Gastrocnemius medialis (tissue), 4 donors: ENCODE results near the gene PECR. TPM values are rescaled to one million over a fixed set of nuclear protein-coding genes. Genes with fewer than 3 reads are reported as not detected.
"Not testable (repeated sequence)": the region's sequence is repeated elsewhere in the genome, so short reads cannot be mapped to it uniquely, and the experiment has no call there.

Experiments
- ATAC-seq, 2 donors: fragments of 150-250 bp; one replicate each; pipeline ENCODE4 v1.9.1; 2016
- DNase-seq, 2 donors: peaks; one replicate each; pipeline ENCODE4 v3.0.0-alpha.2; 2019
- H3K27ac ChIP-seq, 4 donors: fragments of 200-600 bp; sonication (generic); 1 replicate in 1 of 4; 2 replicates in 3 of 4; pipeline ENCODE4 v1.5.1; 2016 to 2018; ENCODE audit warnings: mild to moderate bottlenecking in 2 of 4, moderate library complexity in 1 of 4
- H3K27me3 ChIP-seq, 3 donors: fragments of 200-600 bp; sonication (generic) in 2 of 3; 1 replicate in 1 of 3; 2 replicates in 2 of 3; pipeline versions ENCODE4 v1.5.1 to v1.6.0; 2016 to 2019; ENCODE audit warnings: mild to moderate bottlenecking in 1 of 3, moderate library complexity in 1 of 3
- H3K36me3 ChIP-seq, 2 donors: fragments of 200-600 bp; sonication (generic) in 1 of 2; one replicate each; pipeline ENCODE4 v1.5.1; 2017 to 2018
- H3K4me1 ChIP-seq, 2 donors: fragments of 200-600 bp; sonication (generic) in 1 of 2; one replicate each; pipeline ENCODE4 v1.5.1; 2016 to 2017; ENCODE audit warnings: mild to moderate bottlenecking in 2 of 2
- H3K4me3 ChIP-seq, 4 donors: fragments of 200-600 bp; sonication (generic) in 3 of 4; 1 replicate in 1 of 4; 2 replicates in 3 of 4; pipeline ENCODE4 v1.5.1; 2016 to 2019; ENCODE audit warnings: mild to moderate bottlenecking in 2 of 4
- H3K9me3 ChIP-seq, 3 donors: fragments of 200-600 bp; sonication (generic) in 2 of 3; 1 replicate in 1 of 3; 2 replicates in 2 of 3; pipeline ENCODE4 v1.5.1; 2016 to 2019
- CTCF ChIP-seq, 5 experiments: fragments of 450-650 bp in 3 of 5; fragments of 200-600 bp in 2 of 5; sonication (generic) in 2 of 5; IDR thresholded peaks in 4 of 5; conservative IDR thresholded peaks in 1 of 5; 1 replicate in 4 of 5; 2 replicates in 1 of 5; pipeline ENCODE4 v1.5.1; 2016 to 2019; ENCODE audit warnings: antibody characterized with exemption in 5 of 5, mild to moderate bottlenecking in 3 of 5, moderate library complexity in 3 of 5
- POLR2A ChIP-seq, 2 donors: fragments of 450-650 bp; IDR thresholded peaks; one replicate each; pipeline ENCODE4 v1.6.1; 2017; ENCODE audit warnings: antibody characterized with exemption in 2 of 2, mild to moderate bottlenecking in 2 of 2, moderate library complexity in 2 of 2
- in situ Hi-C, 4 donors: fragments of 200-750 bp; cut with MboI; loops; one replicate each; pipeline versions ENCODE4 v1.15.0 to v1.8.0; 2017; ENCODE audit warnings: low sequenced_read_pairs in 4 of 4
- intact Hi-C: fragments of 100-400 bp; cut with DNase I; formaldehyde crosslinking; loops from one replicate; pipeline ENCODE4 v1.15.1; 2023; ENCODE audit warnings: low total_unique reads
- total RNA-seq, 4 donors: library from RNA; depleted of rRNA; stranded (reverse); fragments of >200 nt; gene quantifications; one replicate each; pipeline versions ENCODE4 v1.1.0 to v1.2.3, GENCODE V29; 2016

The PECR gene
- total RNA-seq, 4 donors from 2014 or later: 0.42 to 7.5 (median 1.5) TPM

- TF ChIP-seq POLR2A (IDR thresholded peaks at IDR 0.05) (no peak), CTCF (IDR thresholded peaks at IDR 0.05 in 4 of 5, conservative IDR thresholded peaks at IDR 0.05 in 1 of 5) (peak in 4 of 5 experiments; percentile 31 to 67 (median 52))
- DNase-seq (peak in 1 of 2 donors; percentile 41), ATAC-seq (peak; percentile 76 to 84)
- H3K36me3 ChIP-seq: no peaks in the 10 kb centered on the region
- H3K27ac ChIP-seq: peak within 1 kb of the TSS in 1 of 4 donors; percentile 22
- in situ Hi-C loops: no loop called here
- peaks cover 0 to 8% of the 10 kb centered on the region in 2 donors for H3K4me1 ChIP-seq
- H3K9me3 ChIP-seq: no peaks in the 10 kb centered on the region
- intact Hi-C loops: no loop called here
- no peaks in the 10 kb centered on the region for H3K27me3 ChIP-seq
- H3K4me3 ChIP-seq: peak within 1 kb of the TSS; percentile 53 to 83 (median 64)
Measured at GRCh38 chr2:216013080-216013909, 68.3 kb downstream of the PECR start, which contains the start of gene MREG. TSS of gene MREG (minus strand) at chr2:216013551. CDS start at chr2:216013327, 224 bp downstream.

GRCh38 chr2:216012830-216013079 lies 68.9 kb downstream of the PECR start:
- in situ Hi-C loops (no loop called here), intact Hi-C loops (no loop called here)
- DNase-seq: no peak
- H3K9me3 ChIP-seq: no peaks in the 10 kb centered on the region
- ATAC-seq: no peak
- no peaks in the 10 kb centered on the region for H3K36me3 ChIP-seq
- H3K4me3 ChIP-seq: peak overlapping the region; percentile 53 to 83 (median 64)
- H3K4me1 ChIP-seq: peaks cover 0 to 8% of the 10 kb centered on the region in 2 donors
- TF ChIP-seq CTCF (IDR thresholded peaks at IDR 0.05 in 4 of 5, conservative IDR thresholded peaks at IDR 0.05 in 1 of 5) (no peak), POLR2A (IDR thresholded peaks at IDR 0.05) (no peak)
- H3K27me3 ChIP-seq: no peaks in the 10 kb centered on the region
- peak overlapping the region in 1 of 4 donors; percentile 22 for H3K27ac ChIP-seq

GRCh38 chr2:216012133-216012829 lies 69.3 kb downstream of the PECR start:
- no peaks in the 10 kb centered on the region for H3K36me3 ChIP-seq
- H3K27me3 ChIP-seq: no peaks in the 10 kb centered on the region
- in situ Hi-C loops: no loop called here
- H3K4me1 ChIP-seq: peaks cover 0 to 8% of the 10 kb centered on the region in 2 donors
- no peaks in the 10 kb centered on the region for H3K9me3 ChIP-seq
- ATAC-seq (no peak), DNase-seq (no peak)
- H3K4me3 ChIP-seq: peak overlapping the region in 2 of 4 donors; percentile 59 to 68
- H3K27ac ChIP-seq: no peak overlapping the region
- TF ChIP-seq POLR2A (IDR thresholded peaks at IDR 0.05): no peak
- TF ChIP-seq CTCF (IDR thresholded peaks at IDR 0.05 in 4 of 5, conservative IDR thresholded peaks at IDR 0.05 in 1 of 5): no peak
- intact Hi-C loops: no loop called here

- in situ Hi-C loops, H3K27ac ChIP-seq, ATAC-seq, H3K36me3 ChIP-seq, H3K27me3 ChIP-seq, H3K9me3 ChIP-seq, H3K4me1 ChIP-seq, intact Hi-C loops, DNase-seq, H3K4me3 ChIP-seq: not testable (repeated sequence)
Measured at GRCh38 chr2:216009215-216009614, 72.4 kb downstream of the PECR start.

- Histone ChIP-seq H3K4me3 (no peak overlapping the region), H3K27ac (no peak overlapping the region), H3K36me3 (no peaks in the 10 kb centered on the region), H3K4me1 (peaks cover 0 to 5% of the 10 kb centered on the region in 2 donors), H3K27me3 (no peaks in the 10 kb centered on the region), H3K9me3 (no peaks in the 10 kb centered on the region)
- intact Hi-C loops: no loop called here
- DNase-seq (no peak), ATAC-seq (no peak)
- TF ChIP-seq POLR2A (IDR thresholded peaks at IDR 0.05): no peak
- no peak for TF ChIP-seq CTCF (IDR thresholded peaks at IDR 0.05 in 4 of 5, conservative IDR thresholded peaks at IDR 0.05 in 1 of 5)
- in situ Hi-C loops: no loop called here
Measured at GRCh38 chr2:216008387-216008786, 73.2 kb downstream of the PECR start.
